HepG2 (cell line): ENCODE data around the gene SLC9A9.

Experiments
- CTCF ChIP-seq: sonication (generic); formaldehyde crosslinking; IDR thresholded peaks from 2 replicates; pipeline ENCODE4 v1.5.0; 2020; ENCODE audit warnings: mild to moderate bottlenecking, missing genetic modification reagents, moderate library complexity
- ETS1 ChIP-seq: sonication (generic); formaldehyde crosslinking; IDR thresholded peaks from 2 replicates; pipeline ENCODE4 v1.4.0; 2020; ENCODE audit warnings: missing genetic modification reagents
- EZH2 ChIP-seq: conservative IDR thresholded peaks from 2 replicates; pipeline ENCODE4 v1.6.1; 2012; ENCODE audit warnings: mild to moderate bottlenecking, low read depth, low read length, moderate library complexity
- PAXIP1 ChIP-seq: sonication (generic); formaldehyde crosslinking; conservative IDR thresholded peaks from 2 replicates; pipeline ENCODE4 v1.4.0; 2020; ENCODE audit warnings: mild to moderate bottlenecking, missing genetic modification reagents, moderate library complexity
- REPIN1 ChIP-seq: sonication (generic); formaldehyde crosslinking; IDR thresholded peaks from 2 replicates; pipeline ENCODE4 v1.8.0; 2022; ENCODE audit warnings: missing genetic modification reagents, low read depth, mild to moderate bottlenecking, borderline replicate concordance
- ZNF350 ChIP-seq: sonication (generic); formaldehyde crosslinking; IDR thresholded peaks from 2 replicates; pipeline ENCODE4 v1.4.0; 2020; ENCODE audit warnings: mild to moderate bottlenecking, low read depth, missing genetic modification reagents, borderline replicate concordance
- ZNF512B ChIP-seq: sonication (generic); formaldehyde crosslinking; IDR thresholded peaks from 2 replicates; pipeline ENCODE4 v1.5.1; 2020; ENCODE audit warnings: missing genetic modification reagents, mild to moderate bottlenecking, borderline replicate concordance

- no peak for TF ChIP-seq ZNF512B (CRISPR knock-in tag)
- TF ChIP-seq CTCF (CRISPR knock-in tag) = no peak
- TF ChIP-seq ZNF350 (CRISPR knock-in tag) = no peak
- no peak for TF ChIP-seq EZH2
- no peak for TF ChIP-seq PAXIP1 (CRISPR knock-in tag)
- no peak for TF ChIP-seq ETS1 (CRISPR knock-in tag)
- no peak for TF ChIP-seq REPIN1
Observed at GRCh38 chr3:143226678-143227291, 621.5 kb downstream of the SLC9A9 start.
